AG09309 (cell line): ENCODE results near the gene LDLRAD4.

Experiments
- DNase-seq: peaks from one replicate; pipeline ENCODE4 v3.0.0-alpha.2; 2010; ENCODE audit warnings: low read depth
- H3K4me3 ChIP-seq: 2 replicates; pipeline ENCODE4 v1.5.1; 2011; ENCODE audit warnings: mild to moderate bottlenecking, low read depth, low read length, moderate library complexity; ENCODE audit not compliant: control insufficient read depth
- TF ChIP-seq, protein P1 (sequence below): IDR thresholded peaks from 2 replicates; pipeline ENCODE4 v1.5.1; 2011; ENCODE audit warnings: mild to moderate bottlenecking, low read depth, low read length, inconsistent platforms; ENCODE audit not compliant: insufficient read depth, control insufficient read depth; ENCODE audit errors: missing control alignments

LDLRAD4 gene

DNA sequence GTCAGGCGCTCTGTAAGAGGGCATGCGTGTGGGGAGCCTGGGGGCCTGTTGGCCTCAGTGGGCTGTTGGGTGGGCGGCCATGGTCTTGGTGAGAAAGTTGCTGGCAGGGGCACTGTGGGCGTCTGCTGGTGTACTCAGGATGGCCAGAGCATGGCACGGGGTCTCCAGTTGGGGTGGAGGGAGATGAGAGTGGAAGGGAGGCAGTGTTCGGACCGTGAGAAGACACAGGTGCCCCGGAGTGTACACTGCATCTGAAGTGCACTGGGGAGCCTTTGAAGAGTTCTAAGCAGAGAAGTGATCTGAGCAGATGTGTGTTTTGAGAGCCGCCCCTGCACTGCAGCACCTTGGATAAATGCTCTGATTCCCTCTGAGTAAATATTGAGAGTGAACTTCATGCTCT is 150.8 kb downstream of the LDLRAD4 start:
- DNase-seq = no peak
- H3K4me3 ChIP-seq = no peak overlapping the region
- TF ChIP-seq, protein P1, sequence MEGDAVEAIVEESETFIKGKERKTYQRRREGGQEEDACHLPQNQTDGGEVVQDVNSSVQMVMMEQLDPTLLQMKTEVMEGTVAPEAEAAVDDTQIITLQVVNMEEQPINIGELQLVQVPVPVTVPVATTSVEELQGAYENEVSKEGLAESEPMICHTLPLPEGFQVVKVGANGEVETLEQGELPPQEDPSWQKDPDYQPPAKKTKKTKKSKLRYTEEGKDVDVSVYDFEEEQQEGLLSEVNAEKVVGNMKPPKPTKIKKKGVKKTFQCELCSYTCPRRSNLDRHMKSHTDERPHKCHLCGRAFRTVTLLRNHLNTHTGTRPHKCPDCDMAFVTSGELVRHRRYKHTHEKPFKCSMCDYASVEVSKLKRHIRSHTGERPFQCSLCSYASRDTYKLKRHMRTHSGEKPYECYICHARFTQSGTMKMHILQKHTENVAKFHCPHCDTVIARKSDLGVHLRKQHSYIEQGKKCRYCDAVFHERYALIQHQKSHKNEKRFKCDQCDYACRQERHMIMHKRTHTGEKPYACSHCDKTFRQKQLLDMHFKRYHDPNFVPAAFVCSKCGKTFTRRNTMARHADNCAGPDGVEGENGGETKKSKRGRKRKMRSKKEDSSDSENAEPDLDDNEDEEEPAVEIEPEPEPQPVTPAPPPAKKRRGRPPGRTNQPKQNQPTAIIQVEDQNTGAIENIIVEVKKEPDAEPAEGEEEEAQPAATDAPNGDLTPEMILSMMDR = no peak

DNA sequence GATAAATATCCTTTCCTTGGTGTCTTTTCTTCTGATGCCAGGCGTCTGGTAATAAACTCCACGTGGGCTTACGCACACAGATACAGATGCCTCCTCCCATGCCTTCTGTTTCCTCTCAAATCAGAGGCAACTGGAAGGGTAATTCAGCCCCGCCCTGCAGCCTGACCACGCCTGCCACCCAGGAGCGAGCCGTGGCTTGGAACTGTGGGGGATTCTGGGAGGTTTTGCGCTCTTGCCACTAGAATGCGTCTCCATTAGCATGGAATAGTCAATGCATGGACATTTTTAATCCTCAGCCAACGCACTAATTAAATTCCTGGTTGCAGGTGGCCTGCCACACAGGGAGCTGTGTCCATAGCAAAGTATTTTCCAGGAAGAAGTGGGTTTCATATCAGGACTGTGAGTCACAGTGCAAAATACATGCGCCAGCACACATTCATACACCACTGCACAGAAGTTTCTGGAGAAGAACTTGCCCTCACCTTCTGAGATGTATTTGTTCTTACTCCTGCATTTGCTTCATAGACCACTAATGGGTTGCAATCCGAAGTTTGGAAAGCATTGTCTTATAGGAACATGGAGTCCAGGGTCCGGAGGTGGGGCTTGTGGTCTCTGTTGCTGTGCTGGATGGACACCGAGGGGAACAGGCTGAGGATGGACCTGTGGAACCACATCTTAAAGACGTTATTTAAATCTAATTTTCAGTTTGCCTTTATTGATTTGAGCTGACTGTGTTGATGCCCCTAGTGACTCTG is 151.4 kb downstream of the LDLRAD4 start:
- H3K4me3 ChIP-seq = no peak overlapping the region
- TF ChIP-seq, protein P1 = no peak
- no peak for DNase-seq

DNA sequence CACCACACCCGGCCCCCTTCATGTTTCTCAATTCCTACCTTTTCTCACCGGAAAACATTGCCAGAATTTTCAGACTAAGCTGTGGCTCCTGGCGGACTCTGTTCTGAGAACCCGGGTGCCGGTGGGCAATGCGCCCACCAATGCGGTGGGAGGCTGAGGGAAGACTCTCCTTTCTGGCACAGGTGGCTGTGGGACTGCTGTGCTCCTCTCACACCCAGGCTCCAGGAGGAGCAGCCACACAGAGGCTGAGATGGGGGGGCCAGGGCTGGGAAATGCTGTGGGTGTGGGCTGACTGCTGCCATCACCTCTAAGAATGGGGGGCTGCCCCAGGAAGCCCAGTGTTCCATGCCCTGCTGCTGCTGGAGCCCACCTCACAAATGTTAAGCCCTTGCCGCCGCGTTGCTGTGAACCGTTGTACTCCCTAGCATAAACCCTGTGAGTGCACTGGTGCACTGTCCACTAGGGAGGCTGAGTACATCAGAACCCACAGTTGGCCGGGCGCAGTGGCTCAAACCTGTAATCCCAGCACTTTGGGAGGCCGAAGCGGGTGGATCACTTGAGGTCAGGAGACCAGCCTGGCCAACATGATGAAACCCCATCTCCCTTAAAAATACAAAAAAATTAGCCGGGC is 152.6 kb downstream of the LDLRAD4 start:
- H3K4me3 ChIP-seq = no peak overlapping the region
- DNase-seq = no peak
- TF ChIP-seq, protein P1 = no peak

DNA sequence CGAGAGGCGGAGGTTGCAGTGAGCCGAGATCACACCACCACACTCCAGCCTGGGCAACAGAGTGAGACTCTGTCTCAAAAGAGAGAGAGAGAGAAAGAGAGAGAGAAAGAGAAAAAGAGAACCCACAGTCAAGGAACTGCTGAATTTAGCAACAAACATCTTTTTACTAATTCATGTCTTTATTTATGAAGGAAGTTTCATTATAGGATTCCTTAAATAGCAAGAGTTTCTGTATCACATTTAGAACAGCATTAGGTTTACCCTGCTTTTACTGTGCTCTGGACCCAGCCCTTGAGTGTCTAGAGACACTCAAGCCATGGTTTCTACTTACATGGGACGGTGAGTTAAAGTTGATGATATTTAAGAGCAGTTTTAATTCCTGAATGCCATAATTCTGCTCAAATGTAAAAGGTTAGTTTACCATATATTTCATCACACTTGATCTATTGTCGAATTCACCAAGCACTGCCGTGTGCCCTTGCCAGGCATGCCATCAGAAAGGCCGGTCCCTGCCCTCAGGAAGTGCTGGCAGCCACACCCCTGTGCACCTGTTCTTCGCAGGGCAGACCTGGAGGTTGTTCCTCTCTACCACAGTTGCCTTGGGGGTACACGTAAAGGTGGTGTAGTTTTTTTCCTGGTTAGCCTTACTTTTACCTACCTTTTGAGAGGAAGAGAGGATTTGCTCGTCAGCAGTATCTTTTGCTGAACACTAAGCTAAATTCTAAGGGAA is 153.3 kb downstream of the LDLRAD4 start:
- DNase-seq = no peak
- no peak overlapping the region for H3K4me3 ChIP-seq
- TF ChIP-seq, protein P1 = no peak

DNA sequence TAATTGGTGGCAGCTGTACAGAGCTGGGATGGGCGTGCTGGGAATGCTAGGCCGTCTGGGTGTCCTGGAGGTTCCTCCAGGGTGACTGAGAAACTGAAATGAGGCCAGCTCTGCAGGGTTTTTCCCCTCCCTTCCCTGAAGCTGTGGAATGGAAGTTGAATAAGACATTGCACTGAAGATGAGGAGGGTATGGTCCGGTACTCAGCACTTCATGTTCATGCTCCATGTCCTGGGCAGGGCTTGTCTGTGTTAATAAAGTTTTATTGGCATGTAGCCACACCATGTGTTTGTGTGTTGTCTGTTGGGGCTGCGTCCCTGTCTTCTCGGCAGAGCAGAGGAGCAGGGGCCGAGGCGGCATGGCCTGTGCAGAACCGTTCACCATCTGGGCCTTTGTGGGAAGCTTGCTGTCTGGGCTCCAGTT is 154.0 kb downstream of the LDLRAD4 start:
- no peak overlapping the region for H3K4me3 ChIP-seq
- DNase-seq = no peak
- TF ChIP-seq, protein P1 = no peak

DNA sequence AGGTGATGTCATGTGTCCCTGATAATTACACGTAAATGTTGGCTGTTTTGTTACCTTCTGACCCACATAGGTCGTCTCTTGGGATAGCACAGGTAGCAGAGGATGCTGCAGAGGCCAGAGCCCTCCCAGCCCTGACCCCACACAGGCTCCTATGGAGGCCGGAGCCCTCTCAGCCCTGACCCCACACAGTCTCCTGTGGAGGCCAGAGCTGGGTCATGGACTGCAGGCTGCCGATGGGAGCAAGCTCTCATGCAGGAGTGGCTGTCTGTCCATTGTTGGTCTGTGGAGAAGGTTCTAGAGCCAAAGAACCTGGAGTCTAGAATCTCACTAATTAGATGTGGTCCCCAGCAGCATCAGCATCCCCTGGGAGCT is 155.5 kb downstream of the LDLRAD4 start:
- TF ChIP-seq, protein P1 = no peak
- DNase-seq = no peak
- no peak overlapping the region for H3K4me3 ChIP-seq
